Coronary artery (tissue), 2 donors: ENCODE data around the gene ANKS1B.
"Not testable (repeated sequence)": the region's sequence is repeated elsewhere in the genome, so short reads cannot be mapped to it uniquely, and the experiment has no call there.

Source experiments
- DNase-seq: peaks from one replicate; pipeline ENCODE4 v3.0.0-alpha.2; 2017; ENCODE audit warnings: low spot score
- H3K27ac ChIP-seq, 2 donors: fragments of 200-600 bp; sonication (generic); one replicate each; pipeline ENCODE4 v1.5.1; 2016 to 2019
- H3K4me3 ChIP-seq: fragments of 200-600 bp; sonication (generic); 2 replicates; pipeline ENCODE4 v1.5.1; 2016; ENCODE audit warnings: mild to moderate bottlenecking, moderate library complexity
- CTCF ChIP-seq: fragments of 200-600 bp; sonication (generic); IDR thresholded peaks from one replicate; pipeline ENCODE4 v1.5.1; 2019; ENCODE audit warnings: antibody characterized with exemption

ANKS1B gene

GRCh38 chr12:99257672-99258071 lies 727.1 kb downstream of the ANKS1B start:
- H3K27ac ChIP-seq: no peak overlapping the region
- no peak overlapping the region for H3K4me3 ChIP-seq
- no peak for TF ChIP-seq CTCF
- DNase-seq: no peak

- Histone ChIP-seq H3K4me3 (no peak overlapping the region), H3K27ac (no peak overlapping the region)
- TF ChIP-seq CTCF: no peak
- no peak for DNase-seq
Measured at GRCh38 chr12:99253068-99253467, 731.7 kb downstream of the ANKS1B start.

- TF ChIP-seq CTCF: no peak
- no peak overlapping the region for H3K27ac ChIP-seq
- no peak for DNase-seq
- H3K4me3 ChIP-seq: no peak overlapping the region
Measured at GRCh38 chr12:99250091-99250490, 734.6 kb downstream of the ANKS1B start.

- no peak overlapping the region for H3K4me3 ChIP-seq
- no peak for TF ChIP-seq CTCF
- DNase-seq: no peak
- no peak overlapping the region for H3K27ac ChIP-seq
Measured at GRCh38 chr12:99249543-99249942, 735.2 kb downstream of the ANKS1B start.

GRCh38 chr12:99237907-99238538 lies 746.7 kb downstream of the ANKS1B start:
- not testable (repeated sequence) for DNase-seq, H3K27ac ChIP-seq, H3K4me3 ChIP-seq

- TF ChIP-seq CTCF: no peak
- Histone ChIP-seq H3K27ac (no peak overlapping the region), H3K4me3 (no peak overlapping the region)
- DNase-seq: no peak
Measured at GRCh38 chr12:99235381-99235780, 749.4 kb downstream of the ANKS1B start.

- Histone ChIP-seq H3K4me3 (no peak overlapping the region), H3K27ac (no peak overlapping the region)
- DNase-seq: no peak
- no peak for TF ChIP-seq CTCF
Measured at GRCh38 chr12:99234702-99235101, 750.0 kb downstream of the ANKS1B start.
